Posterior vena cava (tissue), 2 donors: Measurements from ENCODE around the gene FAM177B. TPM values are rescaled to one million over a fixed set of nuclear protein-coding genes. Genes with fewer than 3 reads are reported as not detected.

ENCODE experiments used
- total RNA-seq, 2 donors: library from RNA; stranded (reverse); fragmentation: NEBNext Ultra II Directional; extraction: Animal tissue kit (Norgen Biotek cat#: 25700); gene quantifications; one replicate each; pipeline ENCODE4 v1.2.1, GENCODE V29; 2021
- donor health status: DM: yes; HTN: yes; CAD: no.
- donor health status: DM: yes; HTN: yes; CAD: no.

Gene FAM177B
- total RNA-seq, 2 donors from 2014 or later, result not detected

Other genes starting within 250 kb of the FAM177B start
- under 1 TPM; 0.38 to 0.42 TPM for gene HHIPL2, start 189.1 kb upstream of the FAM177B start, total RNA-seq
- 1 to 10 TPM; 6.1 to 9.0 TPM for gene TAF1A, start 147.3 kb upstream of the FAM177B start, total RNA-seq
- 10 to 100 TPM; 60.9 to 63.0 TPM for gene MIA3, start 119.1 kb upstream of the FAM177B start, total RNA-seq
- gene AIDA, start 24.7 kb upstream of the FAM177B start, total RNA-seq, result 100 to 1,000 TPM; 106 to 136 TPM
- 10 to 100 TPM; 33.3 to 34.7 TPM for gene BROX, start 24.6 kb upstream of the FAM177B start, total RNA-seq
- gene DISP1, start 77.8 kb downstream of the FAM177B start, total RNA-seq, result 1 to 10 TPM; 8.0 to 8.8 TPM